CD4-positive, alpha-beta T cell treated with Interleukin-15 for 1 hour (primary cell): Measurements from ENCODE around the gene SEPTIN12.
"Not testable (repeated sequence)": the region's sequence is repeated elsewhere in the genome, so short reads cannot be mapped to it uniquely, and the experiment has no call there.

Source experiments
- DNase-seq: peaks from one replicate; pipeline ENCODE4 v3.0.0-alpha.2; 2020

The SEPTIN12 gene

DNA sequence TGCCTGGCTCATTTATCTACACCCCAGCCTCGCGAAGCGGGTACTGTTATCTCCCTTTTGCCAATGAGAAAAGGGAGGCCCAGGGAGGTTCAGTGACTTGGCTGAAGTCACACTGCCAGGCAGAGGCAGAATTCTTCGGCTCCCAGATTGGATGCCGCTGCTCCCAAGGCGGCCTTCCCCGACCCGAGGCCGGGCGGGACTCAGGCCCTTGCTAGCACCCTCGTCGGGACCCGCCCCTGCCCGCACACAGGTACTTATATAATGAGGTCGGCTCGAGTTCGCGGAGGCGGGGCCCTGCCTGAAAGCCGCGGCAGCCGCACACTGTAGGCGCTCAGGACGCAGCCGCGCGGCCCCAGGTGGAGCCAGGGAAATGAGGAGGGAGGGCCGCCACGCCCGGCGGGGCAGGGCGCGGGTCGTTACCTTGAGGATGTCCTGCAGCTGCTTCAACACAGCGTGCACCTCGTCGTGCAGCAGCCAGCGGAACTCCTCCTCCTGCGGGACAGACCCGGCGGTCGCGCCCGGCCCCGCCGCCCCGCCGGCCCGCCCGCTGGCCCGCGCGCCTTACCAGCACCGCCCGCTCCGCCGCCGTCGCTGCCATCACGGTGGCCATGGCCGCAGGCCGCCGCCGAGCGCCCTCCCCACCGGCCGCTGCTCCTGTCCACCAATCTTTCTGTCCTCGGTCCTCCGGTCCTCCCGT is 14.0 kb upstream of the SEPTIN12 start, which contains the start of gene ROGDI:
Gene ROGDI (minus strand): TSS at position 672 of the 697 bp plus-strand sequence. CDS start 62 bp downstream, at position 610.
- DNase-seq = peak; percentile 90

DNA sequence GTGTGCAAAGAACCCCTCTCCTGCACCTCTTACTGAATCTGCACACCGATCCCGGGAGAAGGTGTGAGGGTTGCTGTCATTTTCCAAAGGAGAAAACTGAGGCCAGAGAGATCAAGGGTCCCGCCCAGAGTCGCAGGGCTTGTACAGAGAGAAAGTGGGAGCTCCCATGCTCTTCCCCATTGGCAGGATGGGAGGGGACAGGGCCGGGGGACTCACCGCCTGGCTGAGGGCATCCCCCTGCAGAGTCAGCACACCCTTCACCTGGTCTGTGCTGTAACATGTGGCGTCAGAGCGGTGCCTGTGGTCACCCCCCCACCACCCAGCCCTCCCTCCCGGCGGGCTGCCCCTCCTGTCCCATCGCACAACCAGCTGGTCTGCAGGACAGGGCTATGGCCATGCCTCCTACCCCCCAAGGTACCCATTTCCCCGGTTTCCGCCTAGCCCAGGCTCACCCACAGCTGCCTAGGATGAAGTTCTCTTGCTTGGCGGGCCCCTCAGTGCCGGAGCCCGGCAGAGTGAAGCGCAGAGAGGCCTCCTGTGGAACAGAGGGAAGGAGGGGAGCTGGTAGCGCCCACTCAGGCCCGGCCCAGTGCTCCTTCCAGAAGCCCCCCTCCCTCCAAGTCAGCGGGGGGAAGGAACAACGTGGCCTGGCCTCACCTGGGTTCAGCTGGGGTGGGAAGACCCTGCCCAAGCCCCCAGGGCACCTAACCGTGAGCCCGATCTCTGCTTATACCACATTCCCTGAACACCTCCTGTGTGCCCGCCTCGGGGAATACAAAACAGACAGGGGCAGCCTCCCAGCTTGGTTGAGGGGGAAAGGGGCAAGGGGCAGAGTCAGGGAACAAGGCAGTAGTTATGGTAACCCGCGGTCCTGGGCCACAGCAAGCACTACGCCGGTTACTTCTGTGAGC is 13.2 kb upstream of the SEPTIN12 start:
- no peak for DNase-seq

DNA sequence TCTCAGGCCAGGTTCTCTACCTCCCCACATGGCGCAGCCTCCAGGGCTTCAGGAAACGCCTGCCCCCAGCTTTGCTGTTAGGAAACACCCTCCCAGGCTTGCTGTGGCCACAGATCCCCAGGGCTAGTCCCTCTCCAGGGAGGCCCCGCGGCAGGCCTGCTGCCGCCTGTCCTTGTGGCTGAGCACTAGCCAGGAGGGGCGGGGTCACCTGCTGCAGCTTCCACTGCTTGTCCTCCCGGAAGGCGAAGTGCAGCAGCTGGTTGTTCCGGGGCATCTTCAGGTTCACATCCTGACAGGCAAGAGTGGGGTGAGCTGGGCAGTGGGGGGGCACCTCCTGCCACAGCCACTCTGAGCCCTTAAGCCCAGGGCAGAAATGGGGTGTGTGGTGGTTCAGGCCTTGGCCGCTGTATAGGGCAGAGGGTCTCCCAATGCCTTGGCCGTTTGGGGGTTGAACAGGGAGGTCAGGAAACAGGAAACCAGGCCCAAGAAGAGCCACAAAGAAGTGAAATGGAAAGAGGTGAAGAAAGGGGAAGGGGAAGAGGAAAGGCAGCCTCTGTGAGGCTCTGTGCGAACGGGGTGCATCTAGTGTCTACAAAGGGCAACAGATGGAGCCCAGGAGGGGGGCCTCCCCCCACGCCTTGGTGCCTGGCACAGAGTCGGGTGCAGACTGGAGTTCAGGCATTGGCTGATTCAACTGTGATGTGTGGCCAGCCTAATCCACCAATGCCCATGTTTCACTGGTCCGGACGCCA is 12.3 kb upstream of the SEPTIN12 start:
- no peak for DNase-seq

DNA sequence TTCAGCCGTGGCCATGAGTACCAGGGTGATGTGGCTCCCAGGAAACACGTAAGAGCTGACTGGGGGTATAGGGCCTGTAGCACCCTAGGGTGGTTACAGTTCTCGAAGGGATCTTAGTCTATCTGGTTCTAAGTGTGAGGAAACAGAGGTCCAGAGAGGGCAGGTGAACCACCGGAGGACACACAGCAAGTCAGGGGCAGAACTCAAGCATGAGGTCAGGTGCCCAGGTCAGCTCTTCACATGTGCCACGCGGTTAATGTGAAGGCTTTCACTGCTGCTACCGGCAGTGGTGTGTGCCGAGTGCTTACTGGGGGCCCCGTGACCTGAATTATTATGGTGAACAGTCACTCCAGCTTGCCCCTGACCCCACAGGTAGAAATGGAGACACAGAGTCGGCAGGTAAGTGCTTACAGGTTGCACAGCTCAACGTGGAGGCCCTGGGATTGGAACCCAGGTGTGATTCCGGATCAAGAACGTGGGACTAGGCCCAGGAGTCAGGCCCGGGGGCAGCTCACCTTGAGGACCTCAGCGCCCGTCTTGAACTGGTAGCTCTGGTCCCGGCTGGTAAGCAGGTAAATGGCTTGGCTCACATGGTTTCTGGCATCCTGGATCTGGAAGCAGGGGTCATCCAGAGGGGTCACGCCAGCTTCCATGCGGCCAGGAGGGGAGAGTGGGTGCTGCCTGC is 11.2 kb upstream of the SEPTIN12 start:
- DNase-seq = no peak

DNA sequence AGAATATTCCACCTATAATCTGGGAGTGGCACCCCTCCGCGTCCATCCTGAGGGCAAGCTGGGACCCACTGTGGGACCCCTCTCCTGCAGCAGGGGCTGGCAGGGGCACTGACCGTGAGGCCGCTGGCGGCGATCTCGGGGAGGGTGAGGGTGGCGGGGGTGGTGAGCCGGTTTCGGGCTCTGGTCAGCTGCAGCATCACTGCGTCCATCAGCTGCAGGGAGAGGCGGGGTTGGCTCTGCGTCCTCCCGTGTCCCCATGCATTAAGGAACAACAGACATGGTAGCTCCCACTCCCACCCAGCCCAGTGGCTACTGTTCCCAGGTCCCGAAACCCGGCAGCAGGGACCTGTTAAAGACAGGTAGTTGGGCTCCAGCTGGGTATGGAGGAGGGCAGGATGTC is 10.3 kb upstream of the SEPTIN12 start:
- no peak for DNase-seq

DNA sequence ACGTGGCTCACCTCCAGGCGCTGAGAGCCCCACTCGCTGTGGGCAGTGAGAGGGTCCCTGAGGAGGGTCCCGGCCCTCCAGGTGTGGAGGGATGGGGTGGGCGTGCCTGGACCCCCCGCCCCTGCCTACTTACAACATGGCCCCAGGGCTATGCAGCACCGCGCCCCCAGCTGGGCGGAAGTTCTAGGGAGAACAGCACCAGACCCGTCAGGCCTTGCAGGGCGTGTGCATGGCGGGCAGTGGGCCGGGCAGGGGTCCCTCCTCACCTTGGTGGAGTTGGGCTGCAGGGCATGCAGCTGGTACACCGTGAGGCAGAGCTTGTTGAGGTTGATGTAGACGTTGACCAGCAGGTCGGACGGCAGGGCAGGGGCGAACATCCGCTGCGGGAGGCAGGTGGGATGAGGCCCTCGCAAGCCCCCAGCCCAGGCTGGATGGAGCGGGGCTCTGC is 9.7 kb upstream of the SEPTIN12 start:
- no peak for DNase-seq

DNA sequence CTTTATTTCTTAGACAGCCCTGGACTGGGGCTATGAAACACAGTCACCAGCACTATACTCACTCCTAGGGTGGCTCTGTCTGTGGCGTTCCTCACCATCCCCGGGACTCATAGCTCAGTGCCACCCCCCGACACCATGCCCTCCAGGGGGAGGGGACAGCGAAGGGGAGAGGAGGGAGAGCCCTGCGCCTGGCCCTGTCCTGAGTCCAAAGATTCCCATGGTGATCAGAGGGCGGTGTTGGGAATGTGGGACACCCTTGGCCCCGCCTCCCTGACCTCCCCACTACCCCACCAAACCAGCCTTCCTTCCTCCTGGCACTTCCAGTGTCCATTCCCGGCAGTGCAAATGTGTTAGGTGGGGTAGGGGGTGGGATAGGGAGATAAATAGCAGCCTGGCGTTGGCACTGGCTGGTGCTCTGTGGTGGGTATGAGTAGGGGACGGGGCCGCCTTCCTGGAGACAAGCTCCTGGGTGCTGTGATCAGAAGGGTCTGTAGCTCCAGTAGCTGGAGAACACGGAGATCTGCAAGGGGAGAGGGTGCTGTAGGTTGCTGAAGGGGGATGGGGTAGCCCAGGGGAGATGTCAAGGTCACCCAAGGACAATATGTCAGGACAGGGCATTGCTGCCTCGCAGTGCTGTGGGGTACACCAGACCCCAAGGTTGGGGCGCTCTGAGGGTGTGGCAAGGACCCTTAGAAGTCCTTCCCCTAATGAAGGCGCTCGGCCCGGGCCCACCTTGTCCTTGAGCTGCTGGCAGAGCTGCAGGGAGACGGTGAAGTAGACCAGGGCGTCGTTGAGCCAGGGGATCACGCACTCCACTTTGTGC is 9.0 kb upstream of the SEPTIN12 start:
- DNase-seq = no peak

DNA sequence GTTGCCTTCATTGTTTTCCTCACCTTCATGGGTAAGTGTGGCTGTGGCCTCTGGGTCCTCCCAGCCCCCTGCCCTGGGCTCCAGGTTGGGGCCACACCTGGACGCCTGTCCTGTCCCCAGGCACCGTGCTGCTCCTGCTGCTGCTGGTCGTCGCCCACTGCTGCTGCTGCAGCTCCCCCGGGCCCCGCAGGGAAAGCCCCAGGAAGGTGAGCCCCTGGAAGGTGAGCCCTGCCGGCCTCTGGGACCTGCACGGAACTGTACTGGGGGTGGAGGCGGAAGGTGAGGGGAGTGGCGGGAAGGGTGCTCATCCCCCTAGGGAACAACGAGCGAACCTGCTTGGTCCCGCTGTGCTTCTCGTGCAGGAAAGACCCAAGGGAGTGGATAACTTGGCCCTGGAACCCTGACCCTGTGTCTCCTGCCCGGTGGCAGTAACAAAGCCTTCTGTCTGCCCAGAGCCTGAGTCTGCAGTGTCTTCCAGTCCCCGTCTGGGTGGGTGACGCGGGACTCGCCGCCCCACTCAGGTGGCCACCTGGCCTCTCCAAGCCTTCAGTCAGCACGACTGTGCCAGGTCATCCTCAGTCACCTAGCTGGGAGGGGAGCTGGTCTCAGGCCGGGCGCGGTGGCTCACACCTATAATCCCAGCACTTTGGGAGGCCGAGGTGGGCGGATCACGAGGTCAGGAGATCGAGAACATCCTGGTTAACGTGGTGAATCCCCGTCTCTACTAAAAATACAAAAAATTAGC is 7.9 kb upstream of the SEPTIN12 start:
- no peak for DNase-seq

DNA sequence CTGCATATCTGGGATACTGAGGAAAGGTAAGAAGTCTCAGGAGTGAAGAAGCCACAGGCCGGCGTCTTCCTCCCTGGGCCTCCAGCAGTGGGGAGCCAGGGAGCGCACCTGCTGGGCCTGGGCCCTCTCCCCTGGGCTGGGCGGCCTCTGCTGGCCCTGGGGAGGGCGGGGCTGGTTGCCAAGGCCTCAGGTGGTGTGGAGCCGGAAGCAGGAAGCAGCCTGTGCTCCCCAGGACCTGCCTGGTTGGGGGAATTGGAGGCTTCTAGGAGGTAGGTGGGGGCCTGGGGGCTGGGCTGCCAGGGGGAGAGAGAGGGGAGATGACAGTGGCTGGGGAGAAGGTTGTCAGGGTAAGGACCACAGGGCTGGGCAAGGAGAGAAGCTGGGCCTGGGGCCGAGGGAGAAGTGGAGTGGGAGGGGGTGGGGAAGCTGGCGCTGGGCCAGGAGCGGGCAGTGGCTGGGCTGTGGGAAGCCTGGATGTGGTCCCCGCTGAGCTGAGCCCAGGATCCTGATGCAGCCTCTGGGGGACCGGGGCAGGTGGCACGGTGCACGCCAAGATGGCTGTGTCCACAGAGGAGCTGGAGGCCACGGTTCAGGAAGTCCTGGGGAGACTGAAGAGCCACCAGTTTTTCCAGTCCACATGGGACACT is 7.2 kb upstream of the SEPTIN12 start, which contains the start of gene SMIM22:
Gene SMIM22 (plus strand): TSS at position 189 of the 647 bp plus-strand sequence. CDS start 366 bp downstream, at position 555.
- DNase-seq = no peak

DNA sequence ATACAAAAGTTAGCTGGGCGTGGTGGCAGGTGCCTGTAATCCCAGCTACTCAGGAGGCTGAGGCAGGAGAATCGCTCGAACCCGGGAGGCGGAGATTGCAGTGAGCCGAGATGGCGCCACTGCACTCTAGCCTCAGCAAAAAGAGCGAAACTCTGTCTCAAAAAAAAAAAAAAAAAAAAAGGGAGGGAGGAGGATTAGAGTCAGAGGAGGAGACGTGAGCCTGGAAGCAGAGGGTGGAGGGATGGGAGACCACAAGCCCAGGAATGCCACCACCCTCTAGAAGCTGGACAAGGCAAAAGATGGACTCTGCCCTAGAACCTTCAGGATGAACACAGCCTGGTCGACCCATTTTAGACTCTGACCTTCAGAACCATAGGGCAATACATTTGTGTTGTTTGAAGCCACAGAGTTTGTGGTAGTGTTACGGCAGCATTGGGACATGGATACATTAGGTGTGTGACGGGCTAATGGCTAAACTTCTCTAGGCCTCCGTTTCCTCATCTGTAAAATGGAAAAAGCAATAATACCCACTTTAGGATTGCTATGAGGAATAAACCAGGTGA is 4.9 kb upstream of the SEPTIN12 start:
- no peak for DNase-seq

DNA sequence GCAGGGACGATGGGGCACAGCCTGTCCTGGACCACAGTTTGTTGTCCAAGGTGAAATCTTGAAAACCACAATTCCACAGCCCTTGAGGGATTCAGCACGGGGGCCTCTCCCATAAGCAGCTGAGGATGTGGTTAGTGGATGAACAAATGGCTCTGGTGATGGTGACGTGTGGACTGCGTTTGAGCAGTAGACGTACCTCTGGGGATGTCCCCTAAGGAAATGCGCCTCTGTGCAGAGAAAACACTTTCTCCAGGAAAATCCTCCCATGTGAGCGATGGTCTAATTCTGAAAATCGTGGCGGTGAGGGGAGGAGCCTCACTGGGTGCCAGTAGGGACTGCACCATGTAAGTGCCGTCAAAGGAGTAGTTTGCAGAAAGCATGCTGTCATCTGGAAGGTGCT is 2.7 kb upstream of the SEPTIN12 start:
- no peak for DNase-seq

DNA sequence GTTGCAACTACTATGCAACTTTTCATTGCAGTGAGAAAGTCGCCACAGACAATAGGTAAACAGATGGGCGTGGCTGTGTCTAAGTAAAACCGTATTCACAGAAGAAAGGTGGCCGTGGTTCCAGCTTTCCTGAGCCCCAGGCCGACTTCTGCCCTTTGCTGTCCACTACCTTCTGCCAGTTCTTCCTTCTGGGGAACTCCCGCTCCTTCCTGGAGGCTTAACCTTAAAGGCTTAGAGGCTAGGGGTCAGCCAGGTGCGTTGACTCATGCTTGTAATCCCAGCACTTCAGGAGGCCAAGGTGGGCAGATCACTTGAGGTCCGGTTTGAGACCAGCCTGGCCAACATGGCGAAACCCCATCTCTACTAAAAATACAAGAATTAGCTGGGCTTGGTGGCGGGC is 2.1 kb upstream of the SEPTIN12 start:
- DNase-seq = no peak

DNA sequence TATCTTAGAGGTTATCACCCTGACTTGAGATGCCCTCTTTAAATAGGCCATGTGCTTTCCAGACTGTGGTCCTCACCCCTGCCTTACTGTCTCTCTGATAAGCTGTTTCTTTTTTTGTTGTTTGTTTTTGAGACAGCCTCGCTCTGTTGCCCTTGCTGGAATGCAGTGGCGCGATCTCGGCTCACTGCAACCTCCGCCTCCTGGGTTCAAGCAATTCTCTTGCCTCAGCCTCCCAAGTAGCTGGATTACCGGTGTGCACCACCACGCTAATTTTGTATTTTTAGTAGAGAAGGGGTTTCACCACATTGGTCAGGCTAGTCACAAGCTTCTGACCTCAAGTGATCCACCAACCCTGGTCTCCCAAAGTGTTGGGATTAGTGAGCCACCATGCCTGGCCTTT is 765 bp upstream of the SEPTIN12 start:
- DNase-seq = no peak

DNA sequence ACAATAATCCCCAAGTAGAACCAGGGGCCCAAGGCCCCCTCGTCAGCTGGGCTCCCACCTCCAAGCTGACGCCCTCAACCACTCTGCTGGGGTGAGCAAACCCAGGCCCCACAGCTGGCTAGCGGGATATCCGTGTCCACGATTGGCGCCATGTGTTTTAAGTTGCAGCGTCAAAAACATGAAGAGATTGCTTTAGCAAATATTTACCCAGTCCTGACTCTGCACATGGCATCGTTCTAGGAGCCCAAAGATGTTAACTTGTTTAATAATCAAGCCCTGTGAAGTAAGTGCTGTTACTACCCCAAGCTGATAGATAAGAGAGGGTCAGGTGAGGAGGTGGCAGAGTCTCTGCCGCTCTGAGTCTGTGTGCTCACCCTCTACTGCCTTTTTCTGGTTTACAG is 344 bp upstream of the SEPTIN12 start:
- DNase-seq = no peak

DNA sequence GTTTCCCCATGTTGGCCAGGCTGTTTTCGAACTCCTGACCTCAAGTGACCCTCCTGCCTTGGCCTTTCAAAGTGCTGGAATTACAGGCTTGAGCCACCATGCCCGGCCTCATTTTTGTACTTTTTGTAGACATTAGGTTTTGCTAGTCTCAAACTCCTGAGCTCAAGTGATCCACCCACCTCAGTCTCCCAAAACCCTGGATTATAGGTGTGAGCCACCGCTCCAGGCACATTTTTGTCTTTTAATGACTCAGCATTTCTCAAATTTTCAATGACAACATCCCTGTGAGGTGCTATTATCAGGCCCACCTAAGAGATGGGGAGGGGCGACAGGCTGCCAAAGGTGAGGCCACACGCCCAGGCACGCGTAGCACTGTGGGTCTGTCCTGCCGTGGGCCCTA is 1.1 kb downstream of the SEPTIN12 start:
- no peak for DNase-seq

DNA sequence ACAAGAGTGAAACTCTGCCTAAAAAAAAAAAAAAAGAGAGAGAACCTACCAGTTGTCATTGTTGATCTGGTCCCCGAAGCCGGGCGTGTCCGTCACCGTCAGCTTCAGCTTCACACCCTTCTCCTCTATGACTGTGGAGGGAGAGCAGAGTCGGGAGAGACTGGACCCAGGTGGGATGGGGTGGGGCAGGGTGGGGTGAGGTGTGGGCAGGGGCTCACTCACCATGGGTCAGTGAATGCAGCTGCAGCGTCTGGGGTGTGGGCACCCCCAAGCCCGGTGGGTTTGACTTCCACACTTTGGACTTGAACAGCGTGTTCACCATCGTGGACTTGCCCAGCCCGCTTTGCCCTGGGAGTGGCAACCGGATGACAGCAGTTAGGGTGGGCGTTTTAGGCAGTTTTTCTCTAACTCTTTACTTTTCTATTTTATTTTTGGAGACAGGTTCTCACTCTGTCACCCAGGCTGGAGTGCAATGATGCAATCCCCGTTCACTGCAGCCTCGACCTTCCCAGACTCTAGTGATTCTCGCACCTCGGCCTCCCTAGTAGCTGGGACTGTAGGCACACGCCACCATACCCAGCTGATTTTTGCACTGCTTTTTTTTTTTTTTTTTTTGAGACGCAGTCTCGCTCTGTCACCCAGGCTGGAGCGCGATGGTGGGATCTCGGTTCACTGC is 2.2 kb downstream of the SEPTIN12 start:
- DNase-seq = no peak

DNA sequence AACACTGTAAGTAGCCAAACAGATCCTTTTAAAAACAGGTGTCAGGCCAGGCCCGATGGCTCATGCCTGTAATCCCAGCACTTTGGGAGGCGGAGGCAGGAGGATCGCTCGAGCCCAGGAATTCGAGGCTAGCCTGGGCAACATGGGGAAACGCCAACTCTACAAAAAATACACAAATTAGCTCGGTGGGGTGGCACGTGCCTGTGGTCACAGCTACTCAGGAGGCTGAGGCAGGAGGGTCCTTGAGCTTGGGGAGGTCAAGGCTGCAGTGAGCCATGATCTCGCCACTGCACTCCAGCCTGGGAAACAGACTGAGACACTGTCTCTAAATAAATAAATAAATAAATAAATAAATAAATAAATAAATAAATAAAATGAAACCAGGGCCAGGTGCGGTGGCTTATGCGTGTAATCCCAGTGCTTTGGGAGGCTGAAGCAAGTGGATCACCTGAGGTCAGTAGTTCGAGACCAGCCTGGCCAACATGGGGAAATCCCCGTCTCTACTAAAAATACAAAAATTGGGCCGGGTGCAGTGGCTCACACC is 3.6 kb downstream of the SEPTIN12 start:
- DNase-seq = not testable (repeated sequence)

DNA sequence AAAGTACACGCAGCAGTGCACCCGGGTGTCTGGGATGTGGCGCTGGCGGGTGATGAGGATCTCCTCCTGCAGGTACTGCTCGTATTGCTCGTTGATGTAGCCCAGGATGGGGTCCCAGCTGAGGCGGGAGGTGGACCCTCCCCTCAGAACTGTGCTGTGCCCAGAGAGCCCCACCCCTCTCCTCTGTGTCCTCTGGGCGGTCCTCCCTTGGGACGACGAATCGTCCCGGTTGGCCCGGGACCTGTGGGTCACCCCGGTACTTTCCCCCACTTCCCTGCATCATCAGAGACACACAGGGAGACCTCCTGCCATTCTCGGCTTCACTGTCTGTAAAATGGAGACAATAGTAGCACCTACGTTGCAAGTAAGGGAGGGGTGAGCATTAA is 4.2 kb downstream of the SEPTIN12 start:
- DNase-seq = no peak
